ENCODE results near the gene ARL5B.

The ARL5B gene

DNA sequence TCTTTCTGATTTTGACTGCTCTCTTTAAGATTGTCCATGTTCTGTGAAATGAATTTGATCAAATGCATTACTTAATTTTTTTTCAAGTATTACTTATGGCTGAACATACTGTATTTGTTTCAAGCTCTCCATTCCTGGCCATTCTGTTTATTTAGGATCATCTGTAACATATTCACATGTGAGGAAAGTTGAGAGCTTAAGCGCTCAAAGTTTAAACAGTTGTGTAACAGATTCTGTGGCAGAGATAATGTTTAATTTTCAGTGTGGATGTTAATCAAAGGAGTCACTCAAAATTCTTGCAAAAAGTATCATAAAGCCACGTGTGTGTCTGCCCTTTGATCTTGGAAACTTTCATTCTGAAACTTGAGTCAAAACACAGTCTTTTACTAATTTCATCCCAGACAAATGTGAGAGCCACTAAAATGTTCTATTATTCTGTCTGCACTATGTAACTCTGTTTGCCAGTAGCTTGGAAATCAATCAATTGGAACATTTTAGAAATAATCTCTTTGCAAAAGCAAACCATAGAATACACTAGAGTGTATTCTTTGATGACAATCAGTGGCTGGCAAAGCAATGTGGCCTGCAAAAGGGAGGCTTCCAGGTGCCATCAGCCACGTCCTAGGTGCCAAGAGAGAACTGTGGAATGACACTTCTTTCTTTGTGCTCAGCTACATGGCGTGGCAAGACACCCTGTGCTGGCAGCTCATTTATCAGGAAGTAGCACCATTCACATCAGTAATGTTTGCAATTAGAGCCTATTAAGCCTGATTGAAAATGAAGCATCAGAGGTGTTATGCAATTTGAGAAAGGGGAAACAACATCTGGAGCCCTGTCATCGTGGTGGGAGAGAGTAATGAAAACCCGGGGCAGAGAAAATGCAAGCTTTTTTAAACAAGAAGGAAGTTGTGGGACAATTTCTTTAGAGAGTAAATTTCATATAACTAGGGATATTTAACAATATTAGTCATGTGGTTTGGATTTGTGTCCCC, 40.9 kb downstream of the ARL5B start:
- Histone ChIP-seq H3K27ac (no peak overlapping the region), H3K36me3 (no peaks in the 10 kb centered on the region), H3K9me3 (ENCODE audit: severe bottlenecking) (no peaks in the 10 kb centered on the region), H3K27me3 (ENCODE audit: insufficient read depth, low read depth, severe bottlenecking) (no peaks in the 10 kb centered on the region), H3K4me3 (ENCODE audit: low read depth, low read length) (no peak overlapping the region)
- no peak for TF ChIP-seq CTCF (IDR thresholded peaks at IDR 0.05; ENCODE audit: low read depth, low read length)
- no peak for DNase-seq

- no peaks in the 10 kb centered on the region for H3K27me3 ChIP-seq (ENCODE audit: insufficient read depth, low read depth, severe bottlenecking)
- TF ChIP-seq CTCF (IDR thresholded peaks at IDR 0.05; ENCODE audit: low read depth, low read length), result no peak
- H3K27ac ChIP-seq, result no peak overlapping the region
- no peak for DNase-seq
- no peaks in the 10 kb centered on the region for H3K9me3 ChIP-seq (ENCODE audit: severe bottlenecking)
- H3K4me3 ChIP-seq (ENCODE audit: low read depth, low read length), result no peak overlapping the region
- no peaks in the 10 kb centered on the region for H3K36me3 ChIP-seq
These were observed 44.3 kb downstream of the ARL5B start for GRCh38 chr10:18703521-18703920.

DNA sequence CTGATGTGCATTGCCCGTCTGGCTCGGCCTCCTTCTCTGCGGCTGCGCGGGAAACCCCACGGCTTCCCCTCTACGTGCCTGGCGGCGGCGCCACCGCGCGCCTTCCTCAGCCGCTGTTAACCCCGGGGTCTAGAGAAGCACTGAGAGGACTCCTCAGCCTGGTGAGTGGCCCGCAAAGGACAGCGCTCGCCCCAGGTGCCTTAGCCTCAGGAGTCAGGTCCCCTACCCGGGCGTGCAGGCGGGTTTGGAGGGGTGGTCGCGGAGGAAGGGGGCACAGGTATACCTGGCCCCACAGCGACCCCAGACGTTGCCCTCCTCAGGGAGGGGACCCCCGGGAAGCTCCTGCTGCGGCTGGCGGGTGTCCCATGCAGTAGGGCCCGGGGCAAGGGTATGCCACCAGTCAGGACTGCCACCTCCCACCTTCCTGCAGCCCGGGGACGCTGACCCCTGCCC, 51.0 kb downstream of the ARL5B start:
- H3K4me3 ChIP-seq (ENCODE audit: low read depth, low read length), result no peak overlapping the region
- H3K36me3 ChIP-seq, result no peaks in the 10 kb centered on the region
- no peak for DNase-seq
- H3K9me3 ChIP-seq (ENCODE audit: severe bottlenecking), result no peaks in the 10 kb centered on the region
- TF ChIP-seq CTCF (IDR thresholded peaks at IDR 0.05; ENCODE audit: low read depth, low read length), result no peak
- no peak overlapping the region for H3K27ac ChIP-seq
- no peaks in the 10 kb centered on the region for H3K27me3 ChIP-seq (ENCODE audit: insufficient read depth, low read depth, severe bottlenecking)

DNA sequence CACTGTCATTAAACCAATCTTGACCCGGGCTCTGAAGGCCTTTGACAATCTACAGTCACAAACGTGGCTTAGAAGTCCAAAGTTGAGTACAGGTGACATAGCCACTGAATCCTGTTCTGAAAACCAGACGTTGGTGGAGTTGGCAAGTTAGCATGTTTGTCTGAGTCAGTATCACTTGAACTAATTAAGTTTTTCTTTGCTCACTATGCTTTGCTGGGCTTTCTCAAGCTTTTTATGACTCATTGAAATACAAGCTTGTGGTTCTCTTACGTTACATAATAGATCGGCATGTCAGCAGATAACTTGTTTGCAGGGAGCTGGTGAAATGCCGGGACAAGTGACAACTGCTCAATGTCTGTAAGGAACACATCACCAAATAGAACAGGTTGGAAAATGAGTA, 53.8 kb downstream of the ARL5B start:
- no peak overlapping the region for H3K4me3 ChIP-seq (ENCODE audit: low read depth, low read length)
- no peak overlapping the region for H3K27ac ChIP-seq
- H3K9me3 ChIP-seq (ENCODE audit: severe bottlenecking), result no peaks in the 10 kb centered on the region
- no peaks in the 10 kb centered on the region for H3K36me3 ChIP-seq
- no peaks in the 10 kb centered on the region for H3K27me3 ChIP-seq (ENCODE audit: insufficient read depth, low read depth, severe bottlenecking)
- TF ChIP-seq CTCF (IDR thresholded peaks at IDR 0.05; ENCODE audit: low read depth, low read length), result no peak
- DNase-seq, result no peak

DNA sequence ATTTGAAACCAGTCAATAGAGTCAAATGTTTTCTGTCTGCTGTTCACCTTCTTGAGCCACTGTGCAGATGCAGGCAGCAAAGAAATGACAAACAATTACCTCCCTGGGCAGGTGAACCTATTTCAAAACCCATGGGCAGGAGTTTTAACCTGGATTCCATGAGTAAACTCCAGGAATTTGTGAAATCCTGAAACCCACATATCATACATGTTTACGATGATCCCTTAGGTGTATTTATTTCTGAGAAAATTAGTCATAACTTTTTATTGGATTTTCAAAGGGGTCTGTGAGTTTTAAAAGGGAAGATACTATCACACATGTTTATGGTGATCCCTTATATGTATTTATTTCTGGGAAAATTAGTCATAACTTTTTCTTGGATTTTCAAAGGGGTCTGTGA, 59.8 kb downstream of the ARL5B start:
- Histone ChIP-seq H3K27ac (no peak overlapping the region), H3K4me3 (ENCODE audit: low read depth, low read length) (no peak overlapping the region), H3K27me3 (ENCODE audit: insufficient read depth, low read depth, severe bottlenecking) (no peaks in the 10 kb centered on the region), H3K9me3 (ENCODE audit: severe bottlenecking) (no peaks in the 10 kb centered on the region), H3K36me3 (no peaks in the 10 kb centered on the region)
- TF ChIP-seq CTCF (IDR thresholded peaks at IDR 0.05; ENCODE audit: low read depth, low read length), result no peak
- no peak for DNase-seq
